Peyer's patch (tissue), 4 donors: Measurements from ENCODE around the gene CDK5.

ENCODE experiments used
- CTCF ChIP-seq, 6 experiments: fragments of 450-650 bp in 4 of 6; fragments of 200-600 bp in 2 of 6; sonication (generic) in 1 of 6; IDR thresholded peaks; one replicate each; pipeline ENCODE4 v1.5.1; 2017 to 2019; ENCODE audit warnings: antibody characterized with exemption in 6 of 6, mild to moderate bottlenecking in 3 of 6, moderate library complexity in 1 of 6
- POLR2A ChIP-seq, 2 donors: fragments of 450-650 bp; IDR thresholded peaks; one replicate each; pipeline ENCODE4 v1.5.1; 2017; ENCODE audit warnings: antibody characterized with exemption in 2 of 2, mild to moderate bottlenecking in 2 of 2, moderate library complexity in 2 of 2

DNA sequence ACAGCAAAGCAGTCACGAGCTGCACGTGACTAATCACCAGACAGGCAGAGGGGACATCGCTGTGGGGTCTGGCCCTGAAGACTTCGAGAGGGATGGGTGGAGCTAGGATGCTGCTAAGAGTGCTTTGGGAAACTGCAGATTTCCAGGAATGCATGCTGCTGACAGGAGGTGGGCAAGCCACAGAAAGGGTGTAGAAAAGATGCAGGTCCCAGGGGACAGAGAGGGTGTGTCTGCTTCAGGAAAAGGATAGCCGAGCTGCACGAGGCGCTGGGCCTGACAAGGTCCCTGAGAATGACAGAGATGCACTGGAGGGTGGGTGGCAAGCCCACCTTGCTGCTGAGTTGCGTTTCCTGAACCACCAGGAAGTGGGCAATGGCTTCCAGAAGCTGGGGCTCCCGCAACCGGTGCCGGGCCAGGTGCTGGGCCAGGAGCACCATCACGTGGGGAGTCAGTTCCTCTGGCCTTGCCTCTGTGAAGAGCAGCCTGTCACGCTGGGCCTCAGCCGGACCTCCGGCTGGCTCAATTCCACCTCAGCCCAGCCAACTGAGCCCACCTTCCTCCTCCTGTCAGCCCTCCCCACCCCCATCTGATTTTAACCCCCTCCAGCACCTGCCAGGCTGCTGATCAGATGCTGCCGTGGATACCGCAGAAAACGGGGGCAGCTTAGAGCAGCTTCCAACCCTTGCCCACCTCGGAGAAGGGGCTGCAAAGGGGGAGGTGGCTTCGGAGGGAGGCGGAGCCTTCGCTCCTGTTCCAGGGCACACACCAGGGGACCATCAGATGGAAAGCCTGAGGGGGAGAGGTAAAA is 20.7 kb upstream of the CDK5 start:
- TF ChIP-seq CTCF (IDR thresholded peaks at IDR 0.05) (no peak), POLR2A (IDR thresholded peaks at IDR 0.05) (no peak)
